ENCODE data around the gene GRIP2. TPM values are rescaled to one million over a fixed set of nuclear protein-coding genes. Genes with fewer than 3 reads are reported as not detected.

GRIP2 gene
- total and polyA plus RNA-seq, 3 experiments from 2014 or later, result not detected

DNA sequence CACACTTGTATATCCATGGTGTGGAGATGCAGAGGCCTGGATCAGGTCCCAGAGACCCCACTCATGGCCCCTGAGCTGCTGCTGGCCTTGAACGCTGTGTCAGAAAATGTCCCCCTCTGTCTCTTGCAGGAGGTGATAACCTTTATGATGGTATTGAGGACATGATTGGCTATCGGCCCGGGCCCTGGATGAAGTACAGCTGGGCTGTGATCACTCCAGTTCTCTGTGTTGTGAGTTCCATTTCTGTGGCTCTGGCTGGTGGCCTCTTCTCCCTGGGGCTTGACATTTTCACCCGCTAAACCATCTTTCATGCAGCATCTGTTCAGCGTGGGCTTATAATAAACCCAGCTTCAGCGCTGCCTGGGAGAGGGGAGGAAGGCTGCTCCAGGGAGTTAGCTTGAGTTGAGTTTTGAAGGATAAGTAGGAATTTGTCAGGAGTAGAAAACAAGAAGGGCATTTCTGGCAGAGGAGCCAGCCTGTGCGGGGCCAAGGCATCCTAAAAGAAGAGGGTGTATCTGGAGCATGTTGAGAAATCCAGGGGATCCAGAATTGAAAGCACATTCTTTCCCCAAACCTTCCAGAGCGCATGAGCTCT, 61.1 kb downstream of the GRIP2 start:
- Mint-ChIP-seq H3K4me1 (no peaks in the 10 kb centered on the region), H3K9me3 (no peaks in the 10 kb centered on the region), H3K36me3 (peaks cover 3 to 97% (median 27%) of the 10 kb centered on the region in 3 donors), H3K27ac (peak overlapping the region in 4 of 8 donors; percentile 9 to 76 (median 20)), H3K4me3 (no peak overlapping the region), H3K27me3 (no peaks in the 10 kb centered on the region)
- no peaks in the 10 kb centered on the region for H3K27me3 ChIP-seq (ENCODE audit: insufficient read depth, low read length, poor library complexity, severe bottlenecking)
- H3K4me3 ChIP-seq (ENCODE audit: low read length), result no peak overlapping the region
- DNase-seq, result peak in 1 of 5 donors; percentile 24
- ChIA-PET CTCF (interaction anchor here (1.7 kb wide), 1 partner anchor 30 kb away, joined by 4 read pairs; no protein-coding TSS in a partner anchor), POLR2A (no interaction called here)
- peaks cover 49% of the 10 kb centered on the region for H3K36me3 ChIP-seq (ENCODE audit: insufficient read depth, low read length)
- no peaks in the 10 kb centered on the region for H3K9me3 ChIP-seq (ENCODE audit: low read length)
- H3K4me1 ChIP-seq (ENCODE audit: insufficient read depth, low read length), result no peaks in the 10 kb centered on the region
- H3K27ac ChIP-seq (ENCODE audit: low read depth, low read length), result no peak overlapping the region

DNA sequence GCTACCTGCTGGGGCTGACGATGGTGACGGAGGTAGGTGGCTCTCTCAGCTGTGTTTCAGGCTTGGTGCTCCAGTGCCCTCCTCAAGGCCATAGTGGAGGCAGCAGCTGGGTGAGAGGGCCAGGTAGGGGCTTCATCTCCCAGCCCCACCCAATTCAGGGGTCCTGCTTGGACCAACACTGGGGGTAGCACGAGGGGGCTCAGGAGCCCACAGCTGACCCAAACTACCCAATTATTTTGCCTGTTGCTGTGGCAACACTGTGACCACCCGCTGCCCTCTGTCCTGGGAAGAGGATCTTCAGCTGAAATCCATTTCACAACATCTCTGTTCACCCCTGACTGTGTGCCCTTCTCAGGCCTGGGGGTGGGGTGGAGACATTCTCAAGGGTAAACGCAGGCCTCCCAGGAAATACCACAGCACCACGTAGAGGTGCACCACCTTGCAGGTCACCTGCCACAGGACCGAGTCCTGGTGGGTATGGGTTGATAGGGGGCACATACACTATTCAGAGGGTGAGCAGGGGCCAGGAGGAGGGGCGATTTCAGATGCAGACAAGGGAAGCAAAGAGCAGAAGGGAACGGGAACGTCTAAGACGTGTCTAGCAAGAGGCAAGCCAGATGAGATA, 62.7 kb downstream of the GRIP2 start:
- Mint-ChIP-seq H3K4me3 (no peak overlapping the region), H3K36me3 (peaks cover 3 to 98% (median 26%) of the 10 kb centered on the region in 3 donors), H3K9me3 (no peaks in the 10 kb centered on the region), H3K4me1 (no peaks in the 10 kb centered on the region), H3K27ac (peak overlapping the region in 1 of 8 donors; percentile 95), H3K27me3 (peaks cover 0 to 3% of the 10 kb centered on the region in 2 donors)
- no peak overlapping the region for H3K4me3 ChIP-seq (ENCODE audit: low read length)
- peak in 1 of 5 donors; percentile 41 for DNase-seq
- CTCF ChIA-PET, result no interaction called here
- H3K36me3 ChIP-seq (ENCODE audit: insufficient read depth, low read length), result peaks cover 45% of the 10 kb centered on the region
- H3K27me3 ChIP-seq (ENCODE audit: insufficient read depth, low read length, poor library complexity, severe bottlenecking), result no peaks in the 10 kb centered on the region
- H3K4me1 ChIP-seq (ENCODE audit: insufficient read depth, low read length), result no peaks in the 10 kb centered on the region
- POLR2A ChIA-PET, result interaction anchor here (0.9 kb wide), 1 partner anchor 76 kb away, joined by 3 read pairs; the partner anchor contains the start of gene SLC6A6
- H3K9me3 ChIP-seq (ENCODE audit: low read length), result no peaks in the 10 kb centered on the region
- no peak overlapping the region for H3K27ac ChIP-seq (ENCODE audit: low read depth, low read length)

DNA sequence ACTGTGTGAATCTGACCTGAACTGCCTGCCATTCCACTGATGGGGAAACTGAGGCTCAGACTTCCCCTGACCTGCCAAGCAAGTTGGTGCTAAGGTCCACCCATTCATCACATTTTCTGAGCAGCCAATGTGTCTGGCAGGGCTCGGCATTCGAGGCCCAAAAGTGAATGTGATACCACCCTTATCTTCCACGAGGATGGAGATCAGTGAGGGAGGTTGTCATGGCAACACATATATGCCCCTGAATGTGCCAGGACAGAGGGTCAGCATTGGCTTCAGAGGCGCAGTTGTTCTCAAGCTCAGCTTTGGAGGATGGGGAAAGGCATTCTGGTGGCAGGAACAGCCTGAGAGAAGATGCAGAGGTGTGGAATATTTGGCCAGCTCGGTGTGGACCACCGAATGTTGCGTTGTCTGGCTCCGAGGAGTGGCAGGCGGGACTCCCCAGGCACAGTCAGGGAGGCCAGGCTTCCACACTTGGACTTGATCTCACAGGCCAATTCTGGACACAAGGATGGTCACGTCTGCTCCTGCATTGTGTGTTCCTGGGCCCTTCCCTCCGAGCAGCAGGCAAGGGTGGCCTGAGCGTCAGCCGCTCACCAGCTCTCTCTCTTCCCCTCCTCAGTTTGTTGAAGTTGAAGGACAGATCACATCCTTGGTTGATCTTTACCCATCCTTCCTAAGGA, 63.4 kb downstream of the GRIP2 start:
- Mint-ChIP-seq H3K4me1 (no peaks in the 10 kb centered on the region), H3K4me3 (no peak overlapping the region), H3K27ac (peak overlapping the region in 2 of 8 donors; percentile 17 to 86), H3K27me3 (peaks cover 0 to 3% of the 10 kb centered on the region in 2 donors), H3K9me3 (no peaks in the 10 kb centered on the region), H3K36me3 (peaks cover 2 to 98% (median 24%) of the 10 kb centered on the region in 3 donors)
- Histone ChIP-seq H3K4me3 (ENCODE audit: low read length) (no peak overlapping the region), H3K4me1 (ENCODE audit: insufficient read depth, low read length) (no peaks in the 10 kb centered on the region), H3K9me3 (ENCODE audit: low read length) (no peaks in the 10 kb centered on the region), H3K27me3 (ENCODE audit: insufficient read depth, low read length, poor library complexity, severe bottlenecking) (no peaks in the 10 kb centered on the region), H3K36me3 (ENCODE audit: insufficient read depth, low read length) (peaks cover 42% of the 10 kb centered on the region), H3K27ac (ENCODE audit: low read depth, low read length) (no peak overlapping the region)
- POLR2A ChIA-PET, result interaction anchor here (0.9 kb wide), 1 partner anchor 75 kb away, joined by 3 read pairs; the partner anchor contains the start of gene SLC6A6
- CTCF ChIA-PET, result interaction anchor here (1.0 to 1.5 kb wide), 2 partner anchors 11 to 14 kb away, joined by 3 read pairs; no protein-coding TSS in a partner anchor
- peak in 1 of 5 donors; percentile 15 for DNase-seq

DNA sequence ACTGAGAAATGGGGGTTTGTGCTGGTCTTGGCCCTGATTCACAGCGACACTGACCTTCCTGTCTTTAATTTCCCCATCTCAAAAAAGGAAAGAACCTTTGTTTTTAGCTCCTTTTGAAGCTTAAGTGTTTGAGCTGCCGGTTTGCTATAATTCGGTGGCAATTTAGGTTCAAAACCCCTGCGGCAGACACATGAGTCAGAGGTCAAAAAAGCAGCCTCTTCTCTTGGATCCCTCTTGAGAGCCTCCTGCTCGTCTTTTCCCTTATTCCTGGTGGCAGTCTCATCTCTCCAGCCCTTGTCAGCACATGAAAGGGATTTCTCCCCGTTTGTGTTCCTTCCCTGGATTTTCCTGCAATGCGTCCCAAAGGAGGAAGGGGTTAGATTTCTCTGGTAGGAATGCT, 64.5 kb downstream of the GRIP2 start:
- ChIA-PET POLR2A (no interaction called here), CTCF (interaction anchor here (1.0 to 1.5 kb wide), 3 partner anchors 12 to 77 kb away, joined by 3 read pairs; no protein-coding TSS in a partner anchor)
- H3K4me3 ChIP-seq (ENCODE audit: low read length), result no peak overlapping the region
- Mint-ChIP-seq H3K4me1 (no peaks in the 10 kb centered on the region), H3K4me3 (no peak overlapping the region), H3K27me3 (peaks cover 0 to 3% of the 10 kb centered on the region in 2 donors), H3K27ac (peak overlapping the region in 1 of 8 donors; percentile 58), H3K9me3 (no peaks in the 10 kb centered on the region), H3K36me3 (peaks cover 0 to 96% (median 19%) of the 10 kb centered on the region in 3 donors)
- peaks cover 32% of the 10 kb centered on the region for H3K36me3 ChIP-seq (ENCODE audit: insufficient read depth, low read length)
- H3K27ac ChIP-seq (ENCODE audit: low read depth, low read length), result no peak overlapping the region
- H3K9me3 ChIP-seq (ENCODE audit: low read length), result no peaks in the 10 kb centered on the region
- H3K4me1 ChIP-seq (ENCODE audit: insufficient read depth, low read length), result no peaks in the 10 kb centered on the region
- no peak for DNase-seq
- H3K27me3 ChIP-seq (ENCODE audit: insufficient read depth, low read length, poor library complexity, severe bottlenecking), result no peaks in the 10 kb centered on the region

DNA sequence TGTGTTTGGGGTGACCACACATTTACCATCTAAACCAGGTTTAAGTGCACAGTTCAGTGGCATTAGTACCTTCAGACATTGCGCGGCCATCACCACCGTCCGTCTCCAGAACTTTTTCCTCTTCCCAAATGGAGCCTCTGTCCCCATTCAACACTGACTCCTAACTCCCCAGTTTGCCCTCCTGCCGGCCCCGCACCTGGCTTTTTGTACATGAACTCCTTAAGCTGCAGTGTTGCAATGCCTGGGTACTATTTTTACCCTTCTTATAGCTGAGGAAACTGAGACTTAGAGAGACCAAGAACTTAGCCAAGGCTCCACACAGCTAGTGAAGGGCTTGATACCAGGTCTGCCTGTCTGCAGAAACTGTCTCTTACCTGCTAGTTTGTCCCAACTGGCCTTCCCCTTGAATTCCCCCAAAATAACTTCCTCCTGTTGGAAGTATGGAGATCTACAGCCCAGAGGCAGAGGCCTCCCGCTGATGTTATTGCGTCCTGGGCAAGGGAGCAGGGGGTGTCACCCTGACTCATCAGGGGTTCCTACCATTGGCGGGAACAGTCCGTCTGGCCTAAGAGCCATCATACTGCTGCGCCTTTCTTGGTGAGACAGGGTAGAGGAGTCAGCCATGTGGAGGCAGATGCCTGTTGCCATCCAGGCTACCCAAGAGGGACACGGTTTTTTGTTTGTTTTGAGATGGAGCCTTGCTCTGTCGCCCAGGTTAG, 65.6 kb downstream of the GRIP2 start:
- H3K27me3 Mint-ChIP-seq, result peaks cover 0 to 3% of the 10 kb centered on the region in 2 donors
- H3K27ac Mint-ChIP-seq, result peak overlapping the region in 2 of 8 donors; percentile 22 to 33
- H3K36me3 Mint-ChIP-seq, result peaks cover 0 to 94% (median 24%) of the 10 kb centered on the region in 3 donors
- Histone ChIP-seq H3K36me3 (ENCODE audit: insufficient read depth, low read length) (peaks cover 30% of the 10 kb centered on the region), H3K27ac (ENCODE audit: low read depth, low read length) (no peak overlapping the region), H3K27me3 (ENCODE audit: insufficient read depth, low read length, poor library complexity, severe bottlenecking) (no peaks in the 10 kb centered on the region), H3K4me3 (ENCODE audit: low read length) (no peak overlapping the region), H3K9me3 (ENCODE audit: low read length) (no peaks in the 10 kb centered on the region), H3K4me1 (ENCODE audit: insufficient read depth, low read length) (no peaks in the 10 kb centered on the region)
- H3K4me3 Mint-ChIP-seq, result no peak overlapping the region
- no peaks in the 10 kb centered on the region for H3K4me1 Mint-ChIP-seq
- H3K9me3 Mint-ChIP-seq, result no peaks in the 10 kb centered on the region
- ChIA-PET POLR2A (interaction anchor here (0.7 kb wide), 1 partner anchor 268 kb away, joined by 3 read pairs; no protein-coding TSS in a partner anchor), CTCF (no interaction called here)
- DNase-seq, result no peak

DNA sequence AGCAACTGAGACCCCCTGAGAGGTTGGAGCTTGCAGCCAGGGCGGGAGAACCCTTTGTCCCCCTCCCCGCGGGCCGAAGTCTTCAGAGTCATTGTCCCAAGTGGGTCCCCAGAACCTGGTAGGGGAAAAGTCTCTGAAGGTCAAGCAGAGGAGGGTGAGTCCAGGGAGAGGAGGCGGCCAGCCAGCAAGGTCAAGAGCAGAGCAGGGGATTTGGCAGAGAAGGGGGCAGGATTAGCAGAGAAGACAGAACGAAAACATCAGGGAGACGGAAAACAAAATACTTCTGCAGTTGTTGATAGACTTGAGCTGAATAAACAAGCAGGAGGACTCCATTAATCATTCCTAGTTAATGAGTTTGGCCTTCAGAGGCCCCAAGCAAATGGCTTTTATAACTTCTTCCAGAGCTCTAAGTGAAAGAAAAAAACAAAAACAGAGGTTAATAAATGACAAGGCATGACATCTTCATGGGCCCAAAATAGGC, 66.7 kb downstream of the GRIP2 start:
- H3K4me1 Mint-ChIP-seq, result no peaks in the 10 kb centered on the region
- H3K4me3 Mint-ChIP-seq, result no peak overlapping the region
- ChIA-PET CTCF (no interaction called here), POLR2A (no interaction called here)
- Histone ChIP-seq H3K4me3 (ENCODE audit: low read length) (no peak overlapping the region), H3K4me1 (ENCODE audit: insufficient read depth, low read length) (no peaks in the 10 kb centered on the region), H3K27me3 (ENCODE audit: insufficient read depth, low read length, poor library complexity, severe bottlenecking) (no peaks in the 10 kb centered on the region), H3K36me3 (ENCODE audit: insufficient read depth, low read length) (peaks cover 27% of the 10 kb centered on the region), H3K27ac (ENCODE audit: low read depth, low read length) (no peak overlapping the region), H3K9me3 (ENCODE audit: low read length) (no peaks in the 10 kb centered on the region)
- H3K36me3 Mint-ChIP-seq, result peaks cover 0 to 91% (median 19%) of the 10 kb centered on the region in 3 donors
- DNase-seq, result no peak
- H3K27ac Mint-ChIP-seq, result peak overlapping the region in 2 of 8 donors; percentile 69 to 84
- no peaks in the 10 kb centered on the region for H3K9me3 Mint-ChIP-seq
- peaks cover 0 to 3% of the 10 kb centered on the region in 2 donors for H3K27me3 Mint-ChIP-seq

DNA sequence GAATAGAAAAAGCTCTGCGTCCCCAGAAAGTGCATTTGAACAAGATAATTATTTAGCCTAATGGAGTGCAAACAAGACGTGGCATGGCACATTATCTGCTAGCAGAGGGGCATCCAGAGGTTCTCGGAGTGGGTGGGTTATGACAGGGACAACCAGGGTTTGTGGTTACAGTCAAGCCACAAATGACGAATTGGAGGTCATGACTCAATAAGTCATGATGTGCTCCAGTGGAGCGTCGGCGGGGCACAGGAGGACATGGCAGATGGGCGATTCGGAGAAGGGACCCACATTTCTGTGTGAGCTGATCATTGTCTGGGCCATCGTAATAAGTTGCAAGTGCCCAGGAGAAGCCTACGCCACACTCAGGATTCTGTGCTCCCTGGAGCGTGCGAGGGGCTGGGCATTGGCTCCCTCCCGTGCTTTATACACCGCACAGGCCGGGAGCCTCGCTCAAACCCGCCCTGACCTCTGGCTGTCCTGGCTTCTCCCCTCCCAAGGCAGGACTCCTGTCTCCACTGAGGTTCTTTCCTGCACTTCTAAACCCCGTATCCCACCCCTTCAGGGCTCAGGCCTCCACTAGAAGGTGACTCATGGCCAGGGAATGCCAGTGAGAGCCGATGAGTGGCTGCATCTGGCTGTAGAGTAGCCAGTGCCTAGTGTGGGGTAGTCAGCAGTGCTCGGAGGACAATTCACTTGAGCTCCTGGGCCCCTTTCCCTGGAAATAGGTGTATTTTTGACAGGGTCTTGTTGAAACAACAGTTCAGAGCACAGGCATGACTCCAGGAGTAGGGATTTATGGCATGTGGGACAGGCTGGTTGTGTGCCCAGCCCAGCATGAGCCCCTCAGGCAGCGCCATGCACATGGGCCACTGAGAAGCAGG, 67.4 kb downstream of the GRIP2 start:
- H3K9me3 ChIP-seq (ENCODE audit: low read length), result no peaks in the 10 kb centered on the region
- no peak for DNase-seq
- no peak overlapping the region for H3K27ac ChIP-seq (ENCODE audit: low read depth, low read length)
- Mint-ChIP-seq H3K27me3 (peaks cover 0 to 3% of the 10 kb centered on the region in 2 donors), H3K9me3 (no peaks in the 10 kb centered on the region), H3K4me3 (no peak overlapping the region), H3K4me1 (peaks cover 0 to 3% (median 0%) of the 10 kb centered on the region in 3 donors), H3K36me3 (peaks cover 0 to 90% (median 15%) of the 10 kb centered on the region in 3 donors), H3K27ac (peak overlapping the region in 1 of 8 donors; percentile 63)
- POLR2A ChIA-PET, result no interaction called here
- H3K36me3 ChIP-seq (ENCODE audit: insufficient read depth, low read length), result peaks cover 27% of the 10 kb centered on the region
- CTCF ChIA-PET, result no interaction called here
- H3K27me3 ChIP-seq (ENCODE audit: insufficient read depth, low read length, poor library complexity, severe bottlenecking), result no peaks in the 10 kb centered on the region
- no peak overlapping the region for H3K4me3 ChIP-seq (ENCODE audit: low read length)
- H3K4me1 ChIP-seq (ENCODE audit: insufficient read depth, low read length), result no peaks in the 10 kb centered on the region

All from CD8-positive, alpha-beta memory T cell (primary cell).